Activated gamma-delta T cell treated with Interleukin-2 at 50 U/mL for 16 hours (primary cell): ENCODE data around the gene RPTOR.

Experiments
- DNase-seq: peaks from one replicate; pipeline ENCODE4 v3.0.0-alpha.2; 2020

RPTOR gene

GRCh38 chr17:80593181-80593580, 48.5 kb downstream of the RPTOR start:
- DNase-seq, result no peak

- DNase-seq, result no peak
These were observed 50.0 kb downstream of the RPTOR start for GRCh38 chr17:80594431-80595269.

- no peak for DNase-seq
These were observed 52.3 kb downstream of the RPTOR start for GRCh38 chr17:80596760-80597608.

- no peak for DNase-seq
These were observed 54.3 kb downstream of the RPTOR start for GRCh38 chr17:80598813-80599545.

- no peak for DNase-seq
These were observed 55.1 kb downstream of the RPTOR start for GRCh38 chr17:80599546-80600305.

- no peak for DNase-seq
These were observed 56.5 kb downstream of the RPTOR start for GRCh38 chr17:80601146-80601545.

GRCh38 chr17:80603396-80603795, 58.8 kb downstream of the RPTOR start:
- no peak for DNase-seq

- no peak for DNase-seq
These were observed 59.5 kb downstream of the RPTOR start for GRCh38 chr17:80604009-80604669.

GRCh38 chr17:80604670-80605010, 60.0 kb downstream of the RPTOR start:
- no peak for DNase-seq

GRCh38 chr17:80605326-80606066, 60.9 kb downstream of the RPTOR start:
- no peak for DNase-seq

- no peak for DNase-seq
These were observed 63.7 kb downstream of the RPTOR start for GRCh38 chr17:80608326-80608725.

- DNase-seq, result no peak
These were observed 65.1 kb downstream of the RPTOR start for GRCh38 chr17:80609757-80610156.

- DNase-seq, result no peak
These were observed 67.2 kb downstream of the RPTOR start for GRCh38 chr17:80611816-80612215.

- no peak for DNase-seq
These were observed 68.5 kb downstream of the RPTOR start for GRCh38 chr17:80612997-80613731.

- no peak for DNase-seq
These were observed 69.1 kb downstream of the RPTOR start for GRCh38 chr17:80613732-80614071.

GRCh38 chr17:80614332-80615047, 69.9 kb downstream of the RPTOR start:
- DNase-seq, result no peak

- no peak for DNase-seq
These were observed 70.7 kb downstream of the RPTOR start for GRCh38 chr17:80615376-80615775.

GRCh38 chr17:80616705-80617104, 72.1 kb downstream of the RPTOR start:
- no peak for DNase-seq

- DNase-seq, result no peak
These were observed 73.7 kb downstream of the RPTOR start for GRCh38 chr17:80618304-80618703.
